Neural cell (in vitro differentiated cells): ENCODE results near the gene AGFG1. TPM values are rescaled to one million over a fixed set of nuclear protein-coding genes. Genes with fewer than 3 reads are reported as not detected.

Experiments
- H2AFZ ChIP-seq: fragments of 200-600, 300-800 bp; sonication (generic), shearing (Covaris generic); 2 replicates; pipeline ENCODE4 v1.6.0; 2014; ENCODE audit warnings: low read depth, mild to moderate bottlenecking, antibody characterized with exemption, low read length, moderate library complexity
- H3F3A ChIP-seq: fragments of 200-600 bp; shearing (Covaris generic); 2 replicates; pipeline ENCODE4 v1.6.1; 2016; ENCODE audit warnings: mild to moderate bottlenecking, moderate library complexity, mixed read lengths, antibody characterized with exemption, low read length; ENCODE audit not compliant: insufficient read depth, poor library complexity, severe bottlenecking
- H3K27ac ChIP-seq: fragments of 200-600, 300-800 bp; sonication (generic), shearing (Covaris generic); 2 replicates; pipeline ENCODE4 v1.5.1; 2014; ENCODE audit warnings: mild to moderate bottlenecking, low read length, moderate library complexity
- H3K27me3 ChIP-seq: fragments of 300-800, 200-600 bp; sonication (generic), shearing (Covaris generic); 2 replicates; pipeline ENCODE4 v1.6.0; 2014; ENCODE audit warnings: mild to moderate bottlenecking, low read depth, low read length, moderate library complexity; ENCODE audit not compliant: insufficient read depth
- H3K36me3 ChIP-seq: fragments of 300-800, 200-600 bp; sonication (generic), shearing (Covaris generic); 2 replicates; pipeline ENCODE4 v1.5.1; 2014; ENCODE audit warnings: mild to moderate bottlenecking, antibody characterized with exemption, low read length, moderate library complexity; ENCODE audit not compliant: insufficient read depth
- H3K4me2 ChIP-seq: fragments of 300-800, 200-600 bp; sonication (generic), shearing (Covaris generic); 2 replicates; pipeline ENCODE4 v1.6.0; 2014; ENCODE audit warnings: mild to moderate bottlenecking, low read length
- H3K4me3 ChIP-seq: fragments of 300-800, 200-600 bp; sonication (generic), shearing (Covaris generic); 2 replicates; pipeline ENCODE4 v1.5.1; 2014; ENCODE audit warnings: mild to moderate bottlenecking, low read length, moderate library complexity
- H3K79me2 ChIP-seq: fragments of 200-600 bp; shearing (Covaris generic); replicated peaks from 2 replicates; pipeline ENCODE4 v1.6.0; 2014; ENCODE audit warnings: mild to moderate bottlenecking, low read length, moderate library complexity; ENCODE audit not compliant: insufficient read depth
- H3K9ac ChIP-seq: fragments of 300-800, 200-600 bp; sonication (generic), shearing (Covaris generic); 2 replicates; pipeline ENCODE4 v1.6.1; 2016; ENCODE audit warnings: mild to moderate bottlenecking, low read length, mixed read lengths
- H3K9me2 ChIP-seq: fragments of 200-600 bp; shearing (Covaris generic); 2 replicates; pipeline ENCODE4 v1.6.1; 2016; ENCODE audit warnings: mild to moderate bottlenecking, low read length, mixed read lengths; ENCODE audit not compliant: insufficient read depth
- H3K9me3 ChIP-seq: fragments of 200-600, 300-800 bp; sonication (generic), shearing (Covaris generic); 2 replicates; pipeline ENCODE4 v1.6.1; 2016; ENCODE audit warnings: mild to moderate bottlenecking, mixed run types, low read length, moderate library complexity, mixed read lengths
- H4K20me1 ChIP-seq: fragments of 200-600 bp; shearing (Covaris generic); 2 replicates; pipeline ENCODE4 v1.6.1; 2016; ENCODE audit warnings: mild to moderate bottlenecking, mixed run types; ENCODE audit not compliant: insufficient read depth
- CTCF ChIP-seq: fragments of 450-650 bp; IDR thresholded peaks from 2 replicates; pipeline ENCODE4 v1.5.1; 2014; ENCODE audit warnings: antibody characterized with exemption, mild to moderate bottlenecking, moderate library complexity; ENCODE audit not compliant: poor library complexity, severe bottlenecking
- EP300 ChIP-seq: fragments of 450-650 bp; conservative IDR thresholded peaks from 2 replicates; pipeline ENCODE4 v1.6.1; 2014; ENCODE audit warnings: antibody characterized with exemption, mild to moderate bottlenecking, moderate library complexity; ENCODE audit not compliant: poor library complexity, severe bottlenecking
- EZH2 ChIP-seq: fragments of 200-600, 300-800 bp; shearing (Covaris generic), sonication (generic); IDR thresholded peaks from 2 replicates; pipeline ENCODE4 v1.6.1; 2014; ENCODE audit warnings: antibody characterized with exemption, low read length, borderline replicate concordance, mild to moderate bottlenecking; ENCODE audit not compliant: insufficient read depth, poor library complexity, severe bottlenecking
- MXI1 ChIP-seq: fragments of 450-650 bp; conservative IDR thresholded peaks from 2 replicates; pipeline ENCODE4 v1.6.1; 2014; ENCODE audit warnings: antibody characterized with exemption, mild to moderate bottlenecking; ENCODE audit not compliant: poor library complexity, severe bottlenecking
- POLR2AphosphoS5 ChIP-seq: IDR thresholded peaks from 2 replicates; pipeline ENCODE4 v1.6.1; 2012
- RAD21 ChIP-seq: fragments of 450-650 bp; conservative IDR thresholded peaks from 2 replicates; pipeline ENCODE4 v1.6.1; 2014; ENCODE audit warnings: antibody characterized with exemption, mild to moderate bottlenecking, moderate library complexity
- SMC3 ChIP-seq: fragments of 450-650 bp; conservative IDR thresholded peaks from 2 replicates; pipeline ENCODE4 v1.6.1; 2014; ENCODE audit warnings: antibody characterized with exemption, mild to moderate bottlenecking, moderate library complexity; ENCODE audit not compliant: poor library complexity
- TAF1 ChIP-seq: IDR thresholded peaks from 2 replicates; pipeline ENCODE4 v1.6.1; 2012; ENCODE audit warnings: low read depth
- polyA plus RNA-seq: library from polyadenylated mRNA; depleted of rRNA; stranded (reverse); fragments of >200 nt; gene quantifications from 2 replicates; pipeline ENCODE4 v1.2.3, GENCODE V29; 2014
- TF ChIP-seq, protein P1 (sequence below): IDR thresholded peaks from 2 replicates; pipeline ENCODE4 v1.6.1; 2012; ENCODE audit warnings: borderline replicate concordance

The AGFG1 gene
- polyA plus RNA-seq, 1 donor from 2014 or later: 106 TPM

DNA sequence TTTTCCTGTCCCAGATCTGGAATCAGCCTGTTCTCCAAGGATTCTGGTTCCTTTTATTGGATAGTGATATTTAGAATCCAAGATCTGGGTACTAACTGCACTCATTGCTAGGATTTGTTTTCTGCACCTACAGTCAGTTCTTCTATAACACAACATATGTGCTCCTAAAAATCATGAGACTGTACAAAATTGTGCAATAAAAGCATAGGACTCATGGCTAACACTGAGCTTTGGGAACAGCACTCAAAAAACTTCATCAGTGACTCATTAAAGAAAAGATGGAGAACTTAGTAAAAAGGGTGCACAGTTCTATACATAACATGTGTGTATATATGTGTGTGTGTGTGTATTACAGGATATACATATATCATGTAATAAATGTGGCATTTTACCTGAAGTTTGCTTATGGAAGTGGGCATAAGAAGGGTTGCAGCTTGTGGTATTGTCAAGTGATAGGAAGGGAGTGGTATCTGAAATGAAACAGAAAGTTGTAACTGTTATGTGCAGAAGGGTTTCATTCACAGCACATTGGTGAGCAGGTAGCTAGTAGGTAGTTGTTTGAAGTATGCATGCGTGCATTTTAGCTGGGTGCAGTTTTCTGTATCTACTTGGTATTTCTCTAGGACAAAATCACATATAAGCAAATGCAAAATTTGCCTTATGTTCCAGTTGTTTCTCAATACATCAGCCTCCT lies 120.9 kb downstream of the AGFG1 start:
- Histone ChIP-seq H3K27me3 (no peaks in the 10 kb centered on the region), H3K9me3 (no peaks in the 10 kb centered on the region), H3K27ac (no peak overlapping the region), H3K9ac (no peak overlapping the region), H3K4me3 (no peak overlapping the region), H2AFZ (no peak overlapping the region), H3K79me2 (no peaks in the 10 kb centered on the region), H3K4me2 (no peak overlapping the region), H4K20me1 (no peaks in the 10 kb centered on the region), H3K36me3 (no peaks in the 10 kb centered on the region), H3F3A (no peaks in the 10 kb centered on the region), H3K9me2 (no peaks in the 10 kb centered on the region)
- TF ChIP-seq EZH2 (no peak), MXI1 (no peak), TAF1 (no peak), CTCF (no peak), RAD21 (no peak), SMC3 (no peak), POLR2AphosphoS5 (no peak)

DNA sequence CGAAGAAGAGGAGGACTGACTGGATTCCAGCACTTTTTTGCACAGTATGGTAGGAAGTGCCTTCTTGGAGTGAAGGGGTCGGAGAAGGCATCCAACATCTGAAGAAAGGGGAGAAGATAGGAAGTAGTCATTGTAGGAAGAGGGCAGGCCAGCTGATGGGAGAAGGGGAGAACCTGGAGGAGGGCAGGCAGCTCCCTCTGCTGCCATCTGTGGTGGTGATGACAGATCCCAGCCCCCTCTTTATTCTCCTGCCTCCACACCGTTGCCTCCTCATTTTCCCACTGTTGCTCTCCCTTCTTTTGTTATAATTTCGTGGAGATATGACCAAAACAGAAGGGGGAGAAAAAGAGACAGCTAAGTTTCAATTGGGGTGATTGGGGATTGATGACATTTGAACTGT lies 123.8 kb downstream of the AGFG1 start:
- Histone ChIP-seq H3K36me3 (no peaks in the 10 kb centered on the region), H3K27me3 (no peaks in the 10 kb centered on the region), H3K27ac (no peak overlapping the region), H3K79me2 (no peaks in the 10 kb centered on the region), H3K9ac (no peak overlapping the region), H3K4me2 (no peak overlapping the region), H3F3A (no peaks in the 10 kb centered on the region), H3K4me3 (no peak overlapping the region), H3K9me3 (no peaks in the 10 kb centered on the region), H4K20me1 (no peaks in the 10 kb centered on the region), H2AFZ (no peak overlapping the region), H3K9me2 (no peaks in the 10 kb centered on the region)
- TF ChIP-seq EP300: no peak
- TF ChIP-seq MXI1: no peak
- TF ChIP-seq POLR2AphosphoS5: no peak
- TF ChIP-seq TAF1: no peak
- TF ChIP-seq, protein P1, sequence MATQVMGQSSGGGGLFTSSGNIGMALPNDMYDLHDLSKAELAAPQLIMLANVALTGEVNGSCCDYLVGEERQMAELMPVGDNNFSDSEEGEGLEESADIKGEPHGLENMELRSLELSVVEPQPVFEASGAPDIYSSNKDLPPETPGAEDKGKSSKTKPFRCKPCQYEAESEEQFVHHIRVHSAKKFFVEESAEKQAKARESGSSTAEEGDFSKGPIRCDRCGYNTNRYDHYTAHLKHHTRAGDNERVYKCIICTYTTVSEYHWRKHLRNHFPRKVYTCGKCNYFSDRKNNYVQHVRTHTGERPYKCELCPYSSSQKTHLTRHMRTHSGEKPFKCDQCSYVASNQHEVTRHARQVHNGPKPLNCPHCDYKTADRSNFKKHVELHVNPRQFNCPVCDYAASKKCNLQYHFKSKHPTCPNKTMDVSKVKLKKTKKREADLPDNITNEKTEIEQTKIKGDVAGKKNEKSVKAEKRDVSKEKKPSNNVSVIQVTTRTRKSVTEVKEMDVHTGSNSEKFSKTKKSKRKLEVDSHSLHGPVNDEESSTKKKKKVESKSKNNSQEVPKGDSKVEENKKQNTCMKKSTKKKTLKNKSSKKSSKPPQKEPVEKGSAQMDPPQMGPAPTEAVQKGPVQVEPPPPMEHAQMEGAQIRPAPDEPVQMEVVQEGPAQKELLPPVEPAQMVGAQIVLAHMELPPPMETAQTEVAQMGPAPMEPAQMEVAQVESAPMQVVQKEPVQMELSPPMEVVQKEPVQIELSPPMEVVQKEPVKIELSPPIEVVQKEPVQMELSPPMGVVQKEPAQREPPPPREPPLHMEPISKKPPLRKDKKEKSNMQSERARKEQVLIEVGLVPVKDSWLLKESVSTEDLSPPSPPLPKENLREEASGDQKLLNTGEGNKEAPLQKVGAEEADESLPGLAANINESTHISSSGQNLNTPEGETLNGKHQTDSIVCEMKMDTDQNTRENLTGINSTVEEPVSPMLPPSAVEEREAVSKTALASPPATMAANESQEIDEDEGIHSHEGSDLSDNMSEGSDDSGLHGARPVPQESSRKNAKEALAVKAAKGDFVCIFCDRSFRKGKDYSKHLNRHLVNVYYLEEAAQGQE: no peak
- TF ChIP-seq EZH2: no peak
- TF ChIP-seq CTCF: no peak
- TF ChIP-seq SMC3: no peak
- no peak for TF ChIP-seq RAD21
